Body of pancreas (tissue), 4 donors: ENCODE measurements around the gene FHAD1.

Source experiments
- CTCF ChIP-seq, 7 experiments: fragments of 450-650 bp in 4 of 7; fragments of 200-600 bp in 3 of 7; sonication (generic) in 3 of 7; IDR thresholded peaks; one replicate each; pipeline ENCODE4 v1.5.1; 2016 to 2019; ENCODE audit warnings: antibody characterized with exemption in 7 of 7
- POLR2A ChIP-seq, 3 donors: fragments of 450-650 bp; IDR thresholded peaks; one replicate each; pipeline ENCODE4 v1.6.1; 2016; ENCODE audit warnings: antibody characterized with exemption in 3 of 3, mild to moderate bottlenecking in 2 of 3

- TF ChIP-seq POLR2A (IDR thresholded peaks at IDR 0.05) (no peak), CTCF (IDR thresholded peaks at IDR 0.05) (no peak)
Measured at GRCh38 chr1:15312626-15313411, 65.8 kb downstream of the FHAD1 start.
